GM21619 (cell line): ENCODE data around the gene ECHS1.
"Not testable (repeated sequence)": the region's sequence is repeated elsewhere in the genome, so short reads cannot be mapped to it uniquely, and the experiment has no call there.

Experiments used
- ATAC-seq: cut with Tn5 transposase; IDR thresholded peaks from one replicate; pipeline ENCODE4 v1.9.1; 2021; ENCODE audit not compliant: unreplicated experiment

Gene ECHS1

GRCh38 chr10:133400624-133401424 is 27.7 kb upstream of the ECHS1 start:
- peak; percentile 81 for ATAC-seq

- no peak for ATAC-seq
Observed at GRCh38 chr10:133399123-133399601, 26.0 kb upstream of the ECHS1 start.

GRCh38 chr10:133397938-133398337 is 24.8 kb upstream of the ECHS1 start:
- ATAC-seq: no peak

GRCh38 chr10:133396035-133396624 is 23.0 kb upstream of the ECHS1 start:
- ATAC-seq: no peak

- no peak for ATAC-seq
Observed at GRCh38 chr10:133394801-133395221, 21.7 kb upstream of the ECHS1 start.

- peak; percentile 51 for ATAC-seq
Observed at GRCh38 chr10:133394064-133394663, 21.0 kb upstream of the ECHS1 start, which contains the start of gene MTG1. TSS of gene MTG1 (plus strand) at chr10:133394157. CDS start at chr10:133394221, 64 bp downstream.

- no peak for ATAC-seq
Observed at GRCh38 chr10:133393401-133394063, 20.4 kb upstream of the ECHS1 start.

GRCh38 chr10:133391761-133392518 is 18.8 kb upstream of the ECHS1 start:
- no peak for ATAC-seq

GRCh38 chr10:133391249-133391635 is 18.1 kb upstream of the ECHS1 start:
- no peak for ATAC-seq

- no peak for ATAC-seq
Observed at GRCh38 chr10:133390597-133391248, 17.6 kb upstream of the ECHS1 start.

GRCh38 chr10:133388973-133389818 is 16.0 kb upstream of the ECHS1 start:
- peak; percentile 79 for ATAC-seq

GRCh38 chr10:133388236-133388972 is 15.2 kb upstream of the ECHS1 start:
- peak; percentile 1 for ATAC-seq

- not testable (repeated sequence) for ATAC-seq
Observed at GRCh38 chr10:133386951-133387350, 13.8 kb upstream of the ECHS1 start.

- no peak for ATAC-seq
Observed at GRCh38 chr10:133385214-133385613, 12.1 kb upstream of the ECHS1 start.

GRCh38 chr10:133384071-133384470 is 10.9 kb upstream of the ECHS1 start:
- no peak for ATAC-seq

- no peak for ATAC-seq
Observed at GRCh38 chr10:133383551-133383950, 10.4 kb upstream of the ECHS1 start.

- ATAC-seq: no peak
Observed at GRCh38 chr10:133381036-133381435, 7.9 kb upstream of the ECHS1 start.
